Adrenal gland (tissue), 5 donors: ENCODE data around the gene ANGEL1.

Source experiments
- CTCF ChIP-seq, 6 experiments: fragments of 450-650 bp in 4 of 6; fragments of 200-600 bp in 2 of 6; sonication (generic) in 1 of 6; IDR thresholded peaks; 1 replicate in 5 of 6; 2 replicates in 1 of 6; pipeline versions ENCODE4 v1.5.1 to v1.8.0; 2016 to 2021; ENCODE audit warnings: antibody characterized with exemption in 6 of 6, mild to moderate bottlenecking in 2 of 6, moderate library complexity in 1 of 6
- POLR2A ChIP-seq, 2 donors: fragments of 450-650 bp; IDR thresholded peaks; one replicate each; pipeline ENCODE4 v1.6.1; 2017; ENCODE audit warnings: antibody characterized with exemption in 2 of 2, mild to moderate bottlenecking in 2 of 2, moderate library complexity in 1 of 2
- donor health status: DM: no; HTN: no; CAD: no.

- TF ChIP-seq CTCF (IDR thresholded peaks at IDR 0.05) (peak in 1 of 6 experiments; percentile 9), POLR2A (IDR thresholded peaks at IDR 0.05) (peak; percentile 75 to 89)
These were observed at the start of gene ANGEL1 for GRCh38 chr14:76812422-76813383.
